WTC11 (cell line): ENCODE data around the gene CLPX.

Source experiments
- AFF4 ChIP-seq: sonication (generic); formaldehyde crosslinking; IDR thresholded peaks from 2 replicates; pipeline ENCODE4 v1.8.1; 2023; ENCODE audit warnings: mild to moderate bottlenecking, missing genetic modification reagents, borderline replicate concordance
- CTCF ChIP-seq: fragments of 200-600 bp; IDR thresholded peaks from 2 replicates; pipeline ENCODE4 v1.8.0; 2022; ENCODE audit warnings: antibody characterized with exemption
- FOXP1 ChIP-seq: sonication (generic); formaldehyde crosslinking; IDR thresholded peaks from 2 replicates; pipeline ENCODE4 v1.8.0; 2022; ENCODE audit warnings: missing genetic modification reagents, mild to moderate bottlenecking, moderate library complexity, borderline replicate concordance
- PRRX2 ChIP-seq: fragments of 250-450 bp; sonication (Bioruptor Pico); IDR thresholded peaks from 2 replicates; pipeline ENCODE4 v1.8.0; 2021; ENCODE audit warnings: mild to moderate bottlenecking
- SP1 ChIP-seq: sonication (generic); formaldehyde crosslinking; conservative IDR thresholded peaks from 2 replicates; pipeline ENCODE4 v1.8.1; 2022; ENCODE audit warnings: missing genetic modification reagents
- TP53 ChIP-seq: sonication (generic); formaldehyde crosslinking; IDR thresholded peaks from 2 replicates; pipeline ENCODE4 v1.8.1; 2023; ENCODE audit warnings: mild to moderate bottlenecking, missing genetic modification reagents
- ZBTB21 ChIP-seq: sonication (generic); formaldehyde crosslinking; IDR thresholded peaks from 2 replicates; pipeline ENCODE4 v1.8.1; 2023; ENCODE audit warnings: mild to moderate bottlenecking, missing genetic modification reagents, borderline replicate concordance
- ZNF138 ChIP-seq: sonication (generic); formaldehyde crosslinking; conservative IDR thresholded peaks from 2 replicates; pipeline ENCODE4 v1.8.1; 2022; ENCODE audit warnings: mild to moderate bottlenecking, moderate library complexity, missing genetic modification reagents

GRCh38 chr15:65221697-65222096 is 36.6 kb upstream of the CLPX start:
- TF ChIP-seq CTCF, result no peak
- TF ChIP-seq AFF4 (CRISPR knock-in tag), result no peak
- TF ChIP-seq ZBTB21, result no peak
- TF ChIP-seq SP1 (CRISPR knock-in tag), result no peak
- TF ChIP-seq PRRX2, result no peak
- TF ChIP-seq FOXP1 (CRISPR knock-in tag), result no peak
- TF ChIP-seq TP53, result no peak
- TF ChIP-seq ZNF138 (CRISPR knock-in tag), result no peak
